ENCODE data around the gene ROCK2.

The ROCK2 gene

DNA sequence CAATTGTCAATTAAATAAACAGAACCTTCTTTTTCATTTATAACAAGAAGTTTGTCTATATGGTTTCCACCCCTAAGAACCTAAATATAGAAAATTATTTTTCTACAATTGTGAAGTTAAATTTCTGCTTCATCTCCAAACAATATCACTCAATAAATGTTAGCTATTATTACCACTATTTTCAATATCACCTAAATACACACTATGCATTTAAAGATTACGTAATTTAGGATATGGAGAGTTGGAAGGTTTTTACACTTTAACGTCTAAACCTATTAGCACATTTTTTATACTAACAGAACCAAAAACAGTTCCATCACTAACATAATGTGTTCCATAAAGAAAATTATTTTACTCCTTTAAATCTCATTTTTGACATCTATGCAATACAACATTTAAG lies 48.0 kb downstream of the ROCK2 start:
- CTCF ChIA-PET: no interaction called here
- TF ChIP-seq FOXK2 (IDR thresholded peaks at IDR 0.05) (no peak), L3MBTL2 (conservative IDR thresholded peaks at IDR 0.05) (no peak), FOXM1 (IDR thresholded peaks at IDR 0.05; ENCODE audit: borderline replicate concordance) (no peak), HDGF (IDR thresholded peaks at IDR 0.05; ENCODE audit: borderline replicate concordance) (no peak), NFRKB (IDR thresholded peaks at IDR 0.05) (no peak), BHLHE40 (IDR thresholded peaks at IDR 0.05; ENCODE audit: borderline replicate concordance) (no peak), TARDBP (IDR thresholded peaks at IDR 0.05) (no peak), SUZ12 (IDR thresholded peaks at IDR 0.05) (no peak), LEF1 (IDR thresholded peaks at IDR 0.05; ENCODE audit: borderline replicate concordance) (no peak), ELF4 (IDR thresholded peaks at IDR 0.05) (no peak), CTBP1 (IDR thresholded peaks at IDR 0.05; ENCODE audit: borderline replicate concordance) (no peak), ARNT (IDR thresholded peaks at IDR 0.05) (no peak), ZNF384 (IDR thresholded peaks at IDR 0.05) (no peak), FOXA1 (IDR thresholded peaks at IDR 0.05) (no peak), SP1 (IDR thresholded peaks at IDR 0.05) (no peak)
- TF ChIP-seq, protein P1, sequence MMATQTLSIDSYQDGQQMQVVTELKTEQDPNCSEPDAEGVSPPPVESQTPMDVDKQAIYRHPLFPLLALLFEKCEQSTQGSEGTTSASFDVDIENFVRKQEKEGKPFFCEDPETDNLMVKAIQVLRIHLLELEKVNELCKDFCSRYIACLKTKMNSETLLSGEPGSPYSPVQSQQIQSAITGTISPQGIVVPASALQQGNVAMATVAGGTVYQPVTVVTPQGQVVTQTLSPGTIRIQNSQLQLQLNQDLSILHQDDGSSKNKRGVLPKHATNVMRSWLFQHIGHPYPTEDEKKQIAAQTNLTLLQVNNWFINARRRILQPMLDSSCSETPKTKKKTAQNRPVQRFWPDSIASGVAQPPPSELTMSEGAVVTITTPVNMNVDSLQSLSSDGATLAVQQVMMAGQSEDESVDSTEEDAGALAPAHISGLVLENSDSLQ (IDR thresholded peaks at IDR 0.05): no peak

DNA sequence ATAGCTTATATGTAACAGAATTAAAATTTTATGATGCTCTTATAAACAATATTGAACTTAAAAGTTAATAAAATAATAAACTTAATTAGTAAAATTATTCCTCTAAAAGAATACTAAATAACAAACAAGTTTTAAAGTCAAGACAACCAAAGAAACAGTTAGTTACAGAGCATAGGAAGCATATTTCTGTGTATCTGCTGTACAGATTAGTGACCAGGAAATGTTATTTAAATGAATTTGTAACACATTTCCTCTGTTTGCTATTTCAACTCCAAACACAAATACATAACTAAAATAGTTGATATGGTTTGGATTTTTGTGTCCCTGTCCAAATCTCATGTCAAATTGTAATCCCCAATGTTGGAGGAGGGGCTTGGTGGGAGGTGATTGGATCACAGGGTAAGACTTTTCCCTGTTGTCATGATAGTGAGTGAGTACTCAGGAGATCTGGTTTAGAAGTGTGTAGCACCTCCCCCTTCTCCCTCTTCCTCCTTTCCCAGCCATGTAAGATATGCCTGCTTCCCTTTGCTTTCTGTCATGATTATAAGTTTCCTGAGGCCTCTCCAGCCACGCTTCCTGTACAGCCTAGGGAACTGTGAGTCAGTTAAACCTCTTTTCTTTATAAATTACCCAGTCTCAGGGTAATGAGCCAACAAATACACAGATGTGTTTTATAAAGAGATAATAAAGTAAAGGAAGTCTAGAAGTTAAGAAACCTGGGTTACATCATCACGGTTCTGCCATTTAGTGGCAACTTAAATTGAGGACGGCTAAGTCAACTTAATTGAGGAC lies 51.8 kb downstream of the ROCK2 start:
- CTCF ChIA-PET: no interaction called here
- no peak for DNase-seq (ENCODE audit: extremely low spot score)
- POLR2A ChIA-PET: no interaction called here
- TF ChIP-seq NFRKB (IDR thresholded peaks at IDR 0.05) (no peak), BHLHE40 (IDR thresholded peaks at IDR 0.05; ENCODE audit: borderline replicate concordance) (no peak), FOXM1 (IDR thresholded peaks at IDR 0.05; ENCODE audit: borderline replicate concordance) (no peak), FOXK2 (IDR thresholded peaks at IDR 0.05) (no peak), ARNT (IDR thresholded peaks at IDR 0.05) (no peak), SP1 (IDR thresholded peaks at IDR 0.05) (no peak), CTBP1 (IDR thresholded peaks at IDR 0.05; ENCODE audit: borderline replicate concordance) (no peak), ZNF384 (IDR thresholded peaks at IDR 0.05) (no peak), LEF1 (IDR thresholded peaks at IDR 0.05; ENCODE audit: borderline replicate concordance) (no peak), HDGF (IDR thresholded peaks at IDR 0.05; ENCODE audit: borderline replicate concordance) (no peak), TARDBP (IDR thresholded peaks at IDR 0.05) (no peak), ELF4 (IDR thresholded peaks at IDR 0.05) (no peak), L3MBTL2 (conservative IDR thresholded peaks at IDR 0.05) (no peak), FOXA1 (IDR thresholded peaks at IDR 0.05) (no peak), SUZ12 (IDR thresholded peaks at IDR 0.05) (no peak)
- TF ChIP-seq, protein P1 (IDR thresholded peaks at IDR 0.05): no peak

More for the DNA sequence above, 48.0 kb downstream of the ROCK2 start:
- no peak for DNase-seq (ENCODE audit: extremely low spot score)
- POLR2A ChIA-PET: interaction anchor here (0.6 kb wide), 1 partner anchor 127 kb away, joined by 3 read pairs; no protein-coding TSS in a partner anchor

DNA sequence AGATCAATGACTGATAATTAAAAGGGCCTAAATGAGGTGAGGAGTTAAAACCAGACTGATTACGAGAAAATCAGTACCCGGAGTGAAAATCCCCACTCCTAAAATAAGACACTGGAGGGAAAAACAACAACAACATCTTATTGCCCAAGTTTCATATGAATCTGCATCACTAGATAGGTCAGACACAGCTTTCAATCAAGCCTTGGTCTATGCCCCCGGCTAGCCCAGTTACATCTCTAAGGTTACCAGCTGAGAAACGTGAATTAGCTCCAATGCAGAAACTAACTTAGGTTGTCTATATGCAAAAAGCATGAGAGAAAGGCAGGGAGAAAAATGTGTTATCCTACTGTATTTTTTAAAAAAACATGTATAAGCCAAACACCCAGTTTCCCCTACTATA lies 53.7 kb downstream of the ROCK2 start:
- TF ChIP-seq L3MBTL2 (conservative IDR thresholded peaks at IDR 0.05): no peak
- TF ChIP-seq FOXM1 (IDR thresholded peaks at IDR 0.05; ENCODE audit: borderline replicate concordance): no peak
- no peak for TF ChIP-seq BHLHE40 (IDR thresholded peaks at IDR 0.05; ENCODE audit: borderline replicate concordance)
- no peak for TF ChIP-seq FOXK2 (IDR thresholded peaks at IDR 0.05)
- no peak for TF ChIP-seq FOXA1 (IDR thresholded peaks at IDR 0.05)
- no peak for TF ChIP-seq ZNF384 (IDR thresholded peaks at IDR 0.05)
- ChIA-PET POLR2A (no interaction called here), CTCF (no interaction called here)
- no peak for DNase-seq (ENCODE audit: extremely low spot score)

DNA sequence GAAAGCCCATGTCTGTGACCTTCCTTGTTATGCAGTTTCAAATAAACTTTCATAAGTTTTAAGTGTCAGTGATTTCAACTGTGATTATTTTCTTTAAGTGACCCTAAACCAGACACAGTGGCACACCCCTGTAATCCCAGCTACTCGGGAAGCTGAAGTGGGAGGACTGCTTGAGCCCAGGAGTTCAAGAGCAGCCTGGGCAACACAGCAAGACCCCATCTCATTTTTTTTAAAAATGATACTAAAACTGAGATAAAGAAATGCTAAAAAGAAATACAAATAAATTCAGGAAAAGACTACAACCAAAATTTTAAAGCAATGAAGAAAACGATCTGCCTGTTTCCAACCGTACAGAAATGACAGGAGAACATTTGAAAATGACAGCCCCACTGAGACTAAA lies 54.2 kb downstream of the ROCK2 start:
- ChIA-PET CTCF (no interaction called here), POLR2A (no interaction called here)
- DNase-seq (ENCODE audit: extremely low spot score): no peak
- TF ChIP-seq ELF4 (IDR thresholded peaks at IDR 0.05) (no peak), LEF1 (IDR thresholded peaks at IDR 0.05; ENCODE audit: borderline replicate concordance) (no peak), CTBP1 (IDR thresholded peaks at IDR 0.05; ENCODE audit: borderline replicate concordance) (no peak), SP1 (IDR thresholded peaks at IDR 0.05) (no peak), FOXK2 (IDR thresholded peaks at IDR 0.05) (no peak), BHLHE40 (IDR thresholded peaks at IDR 0.05; ENCODE audit: borderline replicate concordance) (no peak), HDGF (IDR thresholded peaks at IDR 0.05; ENCODE audit: borderline replicate concordance) (no peak), NFRKB (IDR thresholded peaks at IDR 0.05) (no peak), ZNF384 (IDR thresholded peaks at IDR 0.05) (no peak), TARDBP (IDR thresholded peaks at IDR 0.05) (no peak), SUZ12 (IDR thresholded peaks at IDR 0.05) (no peak), FOXM1 (IDR thresholded peaks at IDR 0.05; ENCODE audit: borderline replicate concordance) (no peak), FOXA1 (IDR thresholded peaks at IDR 0.05) (no peak), ARNT (IDR thresholded peaks at IDR 0.05) (no peak)
- TF ChIP-seq, protein P1 (IDR thresholded peaks at IDR 0.05): no peak

DNA sequence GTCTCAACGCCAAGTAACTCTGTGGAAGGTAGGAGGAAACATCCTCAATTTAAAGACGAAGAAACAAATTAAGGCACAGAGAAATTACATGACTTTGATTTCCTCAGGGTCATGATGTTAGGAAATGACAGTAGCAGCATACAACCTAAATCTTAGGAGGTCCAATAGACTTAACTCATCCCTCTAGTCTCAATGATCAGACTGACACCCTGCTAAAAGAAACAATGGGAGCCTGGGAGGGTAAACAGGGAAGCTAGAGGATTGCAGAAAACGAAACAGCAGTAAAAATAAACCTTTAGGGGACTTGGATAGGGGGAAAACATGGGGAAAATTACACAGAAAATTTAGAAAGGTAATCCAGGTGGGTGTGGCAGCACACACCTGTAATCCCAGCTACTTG lies 56.0 kb downstream of the ROCK2 start:
- DNase-seq (ENCODE audit: extremely low spot score): no peak
- TF ChIP-seq HDGF (IDR thresholded peaks at IDR 0.05; ENCODE audit: borderline replicate concordance) (no peak), NFRKB (IDR thresholded peaks at IDR 0.05) (no peak), CTBP1 (IDR thresholded peaks at IDR 0.05; ENCODE audit: borderline replicate concordance) (no peak), L3MBTL2 (conservative IDR thresholded peaks at IDR 0.05) (no peak), FOXM1 (IDR thresholded peaks at IDR 0.05; ENCODE audit: borderline replicate concordance) (no peak), ARNT (IDR thresholded peaks at IDR 0.05) (no peak), FOXK2 (IDR thresholded peaks at IDR 0.05) (no peak), SP1 (IDR thresholded peaks at IDR 0.05) (no peak)
- TF ChIP-seq, protein P1 (IDR thresholded peaks at IDR 0.05): no peak
- ChIA-PET POLR2A (no interaction called here), CTCF (no interaction called here)

Measured in HEK293T (cell line).